NB4 (cell line): ENCODE measurements around the gene CFAP46.

Source experiments
- CTCF ChIP-seq: IDR thresholded peaks from one replicate; pipeline ENCODE4 v1.5.1; 2012; ENCODE audit warnings: low read depth, low read length
- POLR2A ChIP-seq: IDR thresholded peaks from 2 replicates; pipeline ENCODE4 v1.6.1; 2011; ENCODE audit warnings: mild to moderate bottlenecking; ENCODE audit not compliant: insufficient read length; ENCODE audit errors: extremely low read depth
- TF ChIP-seq, protein P1 (sequence below): IDR thresholded peaks from 2 replicates; pipeline ENCODE4 v1.6.1; 2011; ENCODE audit warnings: low read depth, low read length

DNA sequence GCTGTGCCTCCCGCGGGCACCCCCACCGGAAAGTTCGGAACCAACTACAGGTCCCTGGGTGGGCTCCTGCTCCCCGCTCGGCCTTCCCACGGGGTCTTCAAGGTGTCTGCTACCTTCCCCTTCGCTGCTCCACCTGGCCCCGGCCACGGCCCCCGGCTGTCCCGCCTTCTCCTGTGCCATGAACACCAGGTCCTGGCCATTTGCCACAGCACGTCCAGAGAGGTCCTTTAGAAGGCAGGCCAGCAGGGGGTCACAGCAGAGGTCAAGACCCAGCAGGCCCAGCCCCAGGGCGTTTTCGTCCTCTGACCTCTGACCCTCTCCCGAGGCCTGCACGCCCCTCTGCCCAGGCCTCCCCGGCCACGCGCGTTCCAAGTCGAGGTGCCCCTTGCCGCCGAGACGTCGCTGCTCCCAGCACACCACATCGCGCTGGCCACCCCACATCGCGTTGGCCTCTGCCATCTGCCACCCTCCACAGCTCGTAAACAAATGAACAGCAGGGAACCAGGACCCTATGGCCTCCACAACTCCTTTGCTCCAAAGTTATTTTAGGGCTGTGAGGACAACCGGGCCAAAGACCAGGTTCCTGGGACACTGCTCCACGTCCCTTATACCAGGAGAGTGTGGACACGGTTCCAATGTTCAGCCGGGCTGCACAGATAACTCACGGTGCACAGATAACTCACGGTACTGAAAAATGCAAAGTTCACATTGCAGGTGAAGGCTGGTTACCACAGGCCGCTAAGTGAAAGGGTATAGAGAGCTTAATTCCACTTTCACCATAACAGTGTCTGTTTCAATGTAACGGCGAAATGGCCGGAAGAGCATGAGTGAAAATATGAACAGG is 74.3 kb downstream of the CFAP46 start:
- no peak for TF ChIP-seq POLR2A
- no peak for TF ChIP-seq CTCF
- TF ChIP-seq, protein P1, sequence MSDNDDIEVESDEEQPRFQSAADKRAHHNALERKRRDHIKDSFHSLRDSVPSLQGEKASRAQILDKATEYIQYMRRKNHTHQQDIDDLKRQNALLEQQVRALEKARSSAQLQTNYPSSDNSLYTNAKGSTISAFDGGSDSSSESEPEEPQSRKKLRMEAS: no peak
